B cell (primary cell): ENCODE results near the gene BCAR1. TPM values are rescaled to one million over a fixed set of nuclear protein-coding genes. Genes with fewer than 3 reads are reported as not detected.

ENCODE experiments used
- ATAC-seq: fragments of 200-7000 bp; cut with Tn5 transposase; one replicate; pipeline ENCODE4 v1.10.0; 2021; ENCODE audit warnings: low read depth, mild to moderate bottlenecking, moderate number of reproducible peaks, moderate library complexity
- CTCF ChIA-PET: fragments of 350-600 bp; sonication (Branson Sonifier 250); formaldehyde crosslinking; loops from one replicate; lab custom pipeline; 2021; ENCODE audit warnings: antibody characterized with exemption, inconsistent platforms; lab: Charles Lee
- POLR2A ChIA-PET: fragments of 350-600 bp; sonication (Branson Sonifier 250); formaldehyde crosslinking; loops from one replicate; lab custom pipeline; 2021; ENCODE audit warnings: antibody characterized with exemption; lab: Charles Lee
- DNase-seq: peaks from one replicate; pipeline ENCODE4 v3.0.0; 2013
- H2AFZ ChIP-seq: 2 replicates; pipeline ENCODE4 v1.6.1; 2012; ENCODE audit warnings: mild to moderate bottlenecking, low read depth, low read length; ENCODE audit not compliant: insufficient read depth, poor library complexity, severe bottlenecking
- H3K27ac ChIP-seq, 2 donors: 1 replicate in 1 of 2; 2 replicates in 1 of 2; pipeline ENCODE4 v1.5.1; 2012 to 2013; ENCODE audit warnings: low read length in 2 of 2, mild to moderate bottlenecking in 2 of 2, moderate library complexity in 1 of 2
- H3K27me3 ChIP-seq, 4 experiments: fragments of 200-600 bp in 1 of 4; sonication (generic) in 1 of 4; replicated peaks in 1 of 4; 1 replicate in 2 of 4; 2 replicates in 2 of 4; pipeline versions ENCODE4 v1.6.1 to v1.7.0; 2013 to 2016; ENCODE audit warnings: low read length in 3 of 4, mild to moderate bottlenecking in 2 of 4, mixed read lengths in 1 of 4, moderate library complexity in 1 of 4; ENCODE audit not compliant: insufficient read depth in 4 of 4, control insufficient read depth in 3 of 4; ENCODE audit errors: control extremely low read depth in 1 of 4
- H3K36me3 ChIP-seq, 2 experiments: replicated peaks in 1 of 2; 1 replicate in 1 of 2; 2 replicates in 1 of 2; pipeline versions ENCODE4 v1.6.1 to v1.7.1; 2013; ENCODE audit warnings: low read length in 1 of 2; ENCODE audit not compliant: insufficient read depth in 2 of 2, control insufficient read depth in 1 of 2; ENCODE audit errors: control extremely low read depth in 1 of 2, extremely low read depth in 1 of 2
- H3K4me1 ChIP-seq, 2 donors: fragments of 200-600 bp in 1 of 2; sonication (generic) in 1 of 2; 1 replicate in 1 of 2; 2 replicates in 1 of 2; pipeline versions ENCODE4 v1.5.1 to v1.6.1; 2013 to 2017; ENCODE audit warnings: low read length in 2 of 2; ENCODE audit not compliant: control insufficient read depth in 2 of 2, insufficient read depth in 2 of 2
- H3K4me2 ChIP-seq: replicated peaks from 2 replicates; pipeline ENCODE3; 2012; ENCODE audit warnings: mild to moderate bottlenecking, low read depth, low read length; ENCODE audit not compliant: poor library complexity, severe bottlenecking
- H3K4me3 ChIP-seq, 5 experiments: fragments of 200-600 bp in 1 of 5; sonication (generic) in 1 of 5; 1 replicate in 3 of 5; 2 replicates in 2 of 5; pipeline versions ENCODE4 v1.5.1 to v1.7.0; 2011 to 2016; ENCODE audit warnings: low read length in 4 of 5, mild to moderate bottlenecking in 4 of 5, low read depth in 2 of 5, control low read depth in 1 of 5, moderate library complexity in 1 of 5; ENCODE audit not compliant: insufficient read depth in 1 of 5; ENCODE audit errors: control extremely low read depth in 1 of 5, extremely low read depth in 1 of 5
- H3K79me2 ChIP-seq: fragments of 200-600 bp; sonication (generic); one replicate; pipeline ENCODE4 v1.6.0; 2016; ENCODE audit warnings: low read length; ENCODE audit not compliant: control insufficient read depth, insufficient read depth
- H3K9ac ChIP-seq: fragments of 200-600 bp; sonication (generic); 2 replicates; pipeline ENCODE4 v1.6.1; 2017; ENCODE audit warnings: mild to moderate bottlenecking, low read length, moderate library complexity
- H3K9me3 ChIP-seq, 3 donors: one replicate each; pipeline versions ENCODE4 v1.6.1 to v1.7.1; 2013; ENCODE audit warnings: low read length in 2 of 3; ENCODE audit not compliant: control insufficient read depth in 2 of 3, insufficient read depth in 1 of 3; ENCODE audit errors: control extremely low read depth in 1 of 3
- H4K20me1 ChIP-seq: 2 replicates; pipeline ENCODE4 v1.6.0; 2012; ENCODE audit warnings: mild to moderate bottlenecking, low read length; ENCODE audit not compliant: insufficient read depth, control insufficient read depth, poor library complexity, severe bottlenecking
- H3K27ac Mint-ChIP-seq: one replicate; pipeline ENCODE4 v1.8.0; 2021; ENCODE audit warnings: mixed read lengths
- H3K27me3 Mint-ChIP-seq: one replicate; pipeline ENCODE4 v1.8.0; 2021; ENCODE audit warnings: mixed read lengths
- H3K4me1 Mint-ChIP-seq: one replicate; pipeline ENCODE4 v1.8.0; 2021; ENCODE audit warnings: mixed read lengths
- H3K4me3 Mint-ChIP-seq: one replicate; pipeline ENCODE4 v1.8.0; 2021; ENCODE audit warnings: mixed read lengths
- H3K9me3 Mint-ChIP-seq: one replicate; pipeline ENCODE4 v1.8.0; 2022; ENCODE audit warnings: mixed read lengths; ENCODE audit not compliant: insufficient read depth
- CTCF ChIP-seq: fragments of 200-600 bp; IDR thresholded peaks from one replicate; pipeline ENCODE4 v1.8.0; 2022; ENCODE audit warnings: antibody characterized with exemption, mild to moderate bottlenecking
- EZH2 ChIP-seq: IDR thresholded peaks from 2 replicates; pipeline ENCODE4 v1.6.1; 2012; ENCODE audit warnings: borderline replicate concordance, low read depth, mild to moderate bottlenecking, moderate library complexity, low read length; ENCODE audit not compliant: insufficient read depth, poor library complexity, severe bottlenecking
- WGBS: methylation state at CpG from one replicate; pipeline ENCODE4 v1.1.5; 2013; ENCODE audit warnings: missing lambda C conversion rate; ENCODE audit not compliant: insufficient coverage; 5-methylcytosine and 5-hydroxymethylcytosine counted together
- intact Hi-C: fragments of 100-400 bp; cut with micrococcal nuclease; formaldehyde crosslinking; loops from one replicate; pipeline ENCODE4 v1.10.0; 2022
- polyA plus RNA-seq: library from polyadenylated mRNA; depleted of rRNA; stranded (reverse); fragments of >200 nt; gene quantifications from 2 replicates; pipeline ENCODE4 v1.2.3, GENCODE V29; 2012
- total RNA-seq, 2 donors: library from RNA; stranded (reverse); fragments of 120-200 nt in 1 of 2; gene quantifications; 1 replicate in 1 of 2; 2 replicates in 1 of 2; pipeline versions ENCODE4 v1.2.3 to v1.2.4, GENCODE V29; 2013 to 2022

Gene BCAR1
- total and polyA plus RNA-seq, 2 donors (not counting 1 experiment from before 2014, with no cell fraction given): not detected

GRCh38 chr16:75250089-75250808 is 1.2 kb downstream of the BCAR1 start:
- Mint-ChIP-seq H3K4me1 (peaks cover 13% of the 10 kb centered on the region), H3K9me3 (no peaks in the 10 kb centered on the region), H3K27ac (no peak overlapping the region), H3K27me3 (peaks cover 62% of the 10 kb centered on the region), H3K4me3 (peak overlapping the region; percentile 62)
- Histone ChIP-seq H3K9me3 (peaks cover 0 to 13% (median 0%) of the 10 kb centered on the region in 3 donors), H3K36me3 (no peaks in the 10 kb centered on the region), H3K27ac (no peak overlapping the region), H3K4me1 (peaks cover 13 to 20% of the 10 kb centered on the region in 2 donors), H3K27me3 (peaks cover 0 to 85% (median 32%) of the 10 kb centered on the region in 4 experiments), H3K4me3 (peak overlapping the region in 2 of 5 experiments; percentile 33 to 50), H3K79me2 (no peaks in the 10 kb centered on the region), H3K4me2 (peak overlapping the region; percentile 70), H2AFZ (no peak overlapping the region), H4K20me1 (peaks cover 8% of the 10 kb centered on the region), H3K9ac (peak overlapping the region; percentile 26)
- 6% methylated on average over 20 of the region's 29 CpGs for WGBS
- CTCF ChIA-PET: interaction anchor here (1.8 to 2.0 kb wide), 2 partner anchors 15 to 136 kb away, joined by 4 to 7 read pairs; no protein-coding TSS in a partner anchor
- intact Hi-C loops: no loop called here
- no peak for DNase-seq
- ATAC-seq: no peak
- POLR2A ChIA-PET: no interaction called here
- TF ChIP-seq CTCF (no peak), EZH2 (no peak)

GRCh38 chr16:75249441-75249840 is 2.0 kb downstream of the BCAR1 start:
- Mint-ChIP-seq H3K9me3 (no peaks in the 10 kb centered on the region), H3K4me1 (peaks cover 18% of the 10 kb centered on the region), H3K27me3 (peaks cover 60% of the 10 kb centered on the region), H3K4me3 (no peak overlapping the region), H3K27ac (peak overlapping the region; percentile 41)
- TF ChIP-seq EZH2 (no peak), CTCF (no peak)
- ATAC-seq: no peak
- Histone ChIP-seq H3K36me3 (no peaks in the 10 kb centered on the region), H3K27me3 (peaks cover 0 to 85% (median 28%) of the 10 kb centered on the region in 4 experiments), H3K4me1 (peaks cover 20 to 21% of the 10 kb centered on the region in 2 donors), H3K27ac (no peak overlapping the region), H3K4me2 (no peak overlapping the region), H2AFZ (no peak overlapping the region), H3K9ac (no peak overlapping the region), H4K20me1 (peaks cover 8% of the 10 kb centered on the region), H3K79me2 (no peaks in the 10 kb centered on the region), H3K9me3 (peaks cover 0 to 13% (median 0%) of the 10 kb centered on the region in 3 donors), H3K4me3 (no peak overlapping the region)
- intact Hi-C loops: no loop called here
- POLR2A ChIA-PET: no interaction called here
- CTCF ChIA-PET: interaction anchor here (1.8 to 2.0 kb wide), 2 partner anchors 15 to 137 kb away, joined by 4 to 7 read pairs; no protein-coding TSS in a partner anchor
- 90% methylated on average over 4 of the region's 5 CpGs for WGBS
- DNase-seq: no peak
